ENCODE data around the gene DDX31.

DDX31 gene

GRCh38 chr9:132602207-132602606 lies 67.6 kb downstream of the DDX31 start:
- no peak for DNase-seq (ENCODE audit: low read depth)
- no peak overlapping the region for H3K4me3 ChIP-seq (ENCODE audit: low read depth, low read length)
- TF ChIP-seq POLR2A (IDR thresholded peaks at IDR 0.05; ENCODE audit: extremely low read depth, insufficient read length) (no peak), CTCF (IDR thresholded peaks at IDR 0.05; ENCODE audit: low read depth, low read length) (no peak), MYC (IDR thresholded peaks at IDR 0.05; ENCODE audit: low read depth, low read length) (no peak), MAX (IDR thresholded peaks at IDR 0.05; ENCODE audit: low read depth, low read length) (no peak)

- TF ChIP-seq CTCF (IDR thresholded peaks at IDR 0.05; ENCODE audit: low read depth, low read length) = no peak
- TF ChIP-seq MYC (IDR thresholded peaks at IDR 0.05; ENCODE audit: low read depth, low read length) = no peak
- TF ChIP-seq MAX (IDR thresholded peaks at IDR 0.05; ENCODE audit: low read depth, low read length) = no peak
- TF ChIP-seq POLR2A (IDR thresholded peaks at IDR 0.05; ENCODE audit: extremely low read depth, insufficient read length) = no peak
- DNase-seq (ENCODE audit: low read depth) = no peak
- H3K4me3 ChIP-seq (ENCODE audit: low read depth, low read length) = no peak overlapping the region
Observed at GRCh38 chr9:132600326-132600984, 69.3 kb downstream of the DDX31 start.

- no peak for DNase-seq (ENCODE audit: low read depth)
- H3K4me3 ChIP-seq (ENCODE audit: low read depth, low read length) = no peak overlapping the region
- TF ChIP-seq MYC (IDR thresholded peaks at IDR 0.05; ENCODE audit: low read depth, low read length) (no peak), POLR2A (IDR thresholded peaks at IDR 0.05; ENCODE audit: extremely low read depth, insufficient read length) (no peak), CTCF (IDR thresholded peaks at IDR 0.05; ENCODE audit: low read depth, low read length) (no peak), MAX (IDR thresholded peaks at IDR 0.05; ENCODE audit: low read depth, low read length) (no peak)
Observed at GRCh38 chr9:132597073-132597775, 72.6 kb downstream of the DDX31 start.

GRCh38 chr9:132596200-132596599 lies 73.6 kb downstream of the DDX31 start:
- TF ChIP-seq POLR2A (IDR thresholded peaks at IDR 0.05; ENCODE audit: extremely low read depth, insufficient read length) (no peak), CTCF (IDR thresholded peaks at IDR 0.05; ENCODE audit: low read depth, low read length) (no peak), MYC (IDR thresholded peaks at IDR 0.05; ENCODE audit: low read depth, low read length) (no peak), MAX (IDR thresholded peaks at IDR 0.05; ENCODE audit: low read depth, low read length) (no peak)
- DNase-seq (ENCODE audit: low read depth) = no peak
- H3K4me3 ChIP-seq (ENCODE audit: low read depth, low read length) = no peak overlapping the region

GRCh38 chr9:132595319-132595718 lies 74.5 kb downstream of the DDX31 start:
- H3K4me3 ChIP-seq (ENCODE audit: low read depth, low read length) = no peak overlapping the region
- DNase-seq (ENCODE audit: low read depth) = no peak
- no peak for TF ChIP-seq MAX (IDR thresholded peaks at IDR 0.05; ENCODE audit: low read depth, low read length)

- no peak for TF ChIP-seq MYC (IDR thresholded peaks at IDR 0.05; ENCODE audit: low read depth, low read length)
- TF ChIP-seq CTCF (IDR thresholded peaks at IDR 0.05; ENCODE audit: low read depth, low read length) = no peak
- no peak for TF ChIP-seq MAX (IDR thresholded peaks at IDR 0.05; ENCODE audit: low read depth, low read length)
- no peak for TF ChIP-seq POLR2A (IDR thresholded peaks at IDR 0.05; ENCODE audit: extremely low read depth, insufficient read length)
- H3K4me3 ChIP-seq (ENCODE audit: low read depth, low read length) = no peak overlapping the region
- no peak for DNase-seq (ENCODE audit: low read depth)
Observed at GRCh38 chr9:132594412-132594811, 75.4 kb downstream of the DDX31 start.

Data from NB4 (cell line).